OCI-LY1 (cell line): ENCODE measurements around the gene TMEM87A.

Source experiments
- EZH2 ChIP-seq: fragments of 200-600 bp; sonication (generic), shearing (Covaris generic); IDR thresholded peaks from 2 replicates; pipeline ENCODE4 v1.8.0; 2017; ENCODE audit warnings: borderline replicate concordance, mixed run types, mild to moderate bottlenecking, antibody characterized with exemption, low read length, moderate library complexity, mixed read lengths
- TF ChIP-seq, protein P1 (sequence below): fragments of 200-600 bp; sonication (generic), shearing (Covaris generic); IDR thresholded peaks from 2 replicates; pipeline ENCODE4 v1.5.1; 2017; ENCODE audit warnings: mild to moderate bottlenecking, antibody characterized with exemption, low read length, moderate library complexity, mixed read lengths

DNA sequence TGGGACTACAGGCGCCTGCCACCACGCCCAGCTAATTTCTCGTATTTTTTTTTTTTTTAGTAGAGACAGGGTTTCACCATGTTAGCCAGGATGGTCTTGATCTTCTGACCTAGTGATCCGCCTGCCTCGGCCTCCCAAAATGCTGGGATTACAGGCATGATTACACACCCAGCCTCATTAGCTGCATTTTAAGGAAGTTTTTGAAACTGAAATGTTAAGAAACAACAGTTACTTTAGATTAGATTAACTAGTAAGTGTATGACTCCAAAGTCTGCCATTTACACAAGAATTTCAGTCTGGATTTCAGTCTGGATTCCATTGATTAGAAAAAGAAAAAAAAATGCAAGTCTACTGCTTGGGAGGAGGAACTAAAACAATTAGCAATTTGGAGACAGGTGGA is 40.6 kb downstream of the TMEM87A start:
- TF ChIP-seq, protein P1, sequence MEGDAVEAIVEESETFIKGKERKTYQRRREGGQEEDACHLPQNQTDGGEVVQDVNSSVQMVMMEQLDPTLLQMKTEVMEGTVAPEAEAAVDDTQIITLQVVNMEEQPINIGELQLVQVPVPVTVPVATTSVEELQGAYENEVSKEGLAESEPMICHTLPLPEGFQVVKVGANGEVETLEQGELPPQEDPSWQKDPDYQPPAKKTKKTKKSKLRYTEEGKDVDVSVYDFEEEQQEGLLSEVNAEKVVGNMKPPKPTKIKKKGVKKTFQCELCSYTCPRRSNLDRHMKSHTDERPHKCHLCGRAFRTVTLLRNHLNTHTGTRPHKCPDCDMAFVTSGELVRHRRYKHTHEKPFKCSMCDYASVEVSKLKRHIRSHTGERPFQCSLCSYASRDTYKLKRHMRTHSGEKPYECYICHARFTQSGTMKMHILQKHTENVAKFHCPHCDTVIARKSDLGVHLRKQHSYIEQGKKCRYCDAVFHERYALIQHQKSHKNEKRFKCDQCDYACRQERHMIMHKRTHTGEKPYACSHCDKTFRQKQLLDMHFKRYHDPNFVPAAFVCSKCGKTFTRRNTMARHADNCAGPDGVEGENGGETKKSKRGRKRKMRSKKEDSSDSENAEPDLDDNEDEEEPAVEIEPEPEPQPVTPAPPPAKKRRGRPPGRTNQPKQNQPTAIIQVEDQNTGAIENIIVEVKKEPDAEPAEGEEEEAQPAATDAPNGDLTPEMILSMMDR, result no peak
- TF ChIP-seq EZH2, result no peak
